ENCODE measurements around the gene ATP6AP1.

The ATP6AP1 gene

GRCh38 chrX:154426916-154427770, 1.3 kb upstream of the ATP6AP1 start:
- DNase-seq (ENCODE audit: low read depth in 4 of 4, low spot score in 1 of 4): no peak

GRCh38 chrX:154429711-154430110, 1.2 kb downstream of the ATP6AP1 start:
- DNase-seq (ENCODE audit: low read depth in 4 of 4, low spot score in 1 of 4): no peak

- DNase-seq (ENCODE audit: low read depth in 4 of 4, low spot score in 1 of 4): no peak
Observed at GRCh38 chrX:154430479-154430878, 2.0 kb downstream of the ATP6AP1 start.

- no peak for DNase-seq (ENCODE audit: low read depth in 4 of 4, low spot score in 1 of 4)
Observed at GRCh38 chrX:154430916-154431315, 2.4 kb downstream of the ATP6AP1 start.

- no peak for DNase-seq (ENCODE audit: low read depth in 4 of 4, low spot score in 1 of 4)
Observed at GRCh38 chrX:154431341-154431740, 2.9 kb downstream of the ATP6AP1 start.

GRCh38 chrX:154432210-154432609, 3.7 kb downstream of the ATP6AP1 start:
- no peak for DNase-seq (ENCODE audit: low read depth in 4 of 4, low spot score in 1 of 4)

GRCh38 chrX:154433605-154434004, 5.1 kb downstream of the ATP6AP1 start:
- no peak for DNase-seq (ENCODE audit: low read depth in 4 of 4, low spot score in 1 of 4)

GRCh38 chrX:154434394-154435168, 6.1 kb downstream of the ATP6AP1 start:
- DNase-seq (ENCODE audit: low read depth in 4 of 4, low spot score in 1 of 4): no peak

GRCh38 chrX:154435171-154435733, 6.8 kb downstream of the ATP6AP1 start:
- no peak for DNase-seq (ENCODE audit: low read depth in 4 of 4, low spot score in 1 of 4)

- no peak for DNase-seq (ENCODE audit: low read depth in 4 of 4, low spot score in 1 of 4)
Observed at GRCh38 chrX:154436374-154436982, 8.0 kb downstream of the ATP6AP1 start.

- peak in 2 of 4 experiments; percentile 41 to 45 for DNase-seq (ENCODE audit: low read depth in 4 of 4, low spot score in 1 of 4)
Observed at GRCh38 chrX:154436983-154437752, 8.7 kb downstream of the ATP6AP1 start, which contains the start of gene GDI1. Gene GDI1 (plus strand): TSS chrX:154437154. CDS start chrX:154437255, 101 bp downstream.

- no peak for DNase-seq (ENCODE audit: low read depth in 4 of 4, low spot score in 1 of 4)
Observed at GRCh38 chrX:154437971-154438893, 9.8 kb downstream of the ATP6AP1 start.

GRCh38 chrX:154439841-154440240, 11.4 kb downstream of the ATP6AP1 start:
- no peak for DNase-seq (ENCODE audit: low read depth in 4 of 4, low spot score in 1 of 4)

- DNase-seq (ENCODE audit: low read depth in 4 of 4, low spot score in 1 of 4): no peak
Observed at GRCh38 chrX:154440623-154441357, 12.3 kb downstream of the ATP6AP1 start.

- no peak for DNase-seq (ENCODE audit: low read depth in 4 of 4, low spot score in 1 of 4)
Observed at GRCh38 chrX:154441564-154441963, 13.1 kb downstream of the ATP6AP1 start.

- DNase-seq (ENCODE audit: low read depth in 4 of 4, low spot score in 1 of 4): no peak
Observed at GRCh38 chrX:154441984-154442707, 13.7 kb downstream of the ATP6AP1 start.

GRCh38 chrX:154443479-154443910, 15.0 kb downstream of the ATP6AP1 start:
- DNase-seq (ENCODE audit: low read depth in 4 of 4, low spot score in 1 of 4): no peak
